ENCODE measurements around the gene SAMD1. TPM values are rescaled to one million over a fixed set of nuclear protein-coding genes. Genes with fewer than 3 reads are reported as not detected.

The SAMD1 gene
- total and polyA plus RNA-seq, 7 donors = 27.3 to 99.9 (median 40.3) TPM

DNA sequence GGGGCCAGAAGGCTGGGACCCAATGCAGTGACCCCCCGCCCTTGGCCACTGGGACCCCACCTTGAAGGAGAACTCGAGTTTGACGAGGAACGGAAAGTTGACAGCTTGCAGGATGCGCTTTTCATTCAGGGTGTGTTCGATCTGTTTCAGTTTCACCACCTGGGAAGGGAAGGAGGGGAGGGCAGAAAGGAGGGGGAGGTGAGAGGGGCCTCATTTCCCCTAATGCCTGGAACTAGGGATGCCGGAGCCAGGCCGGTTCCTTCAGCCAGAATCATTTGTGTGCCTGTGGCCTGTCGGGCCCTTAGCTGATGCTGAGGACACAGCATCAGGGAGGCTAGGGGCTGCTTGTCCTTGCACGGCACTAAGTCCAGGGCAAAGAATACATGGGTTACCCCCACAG, 12.2 kb upstream of the SAMD1 start:
- intact Hi-C loops (cut with DNase I) = no loop called here
- ATAC-seq (no peak), DNase-seq (no peak)
- H3K27me3 ChIP-seq (ENCODE audit: insufficient read depth in 3 of 3, low read length in 2 of 3) = no peaks in the 10 kb centered on the region
- peaks cover 3 to 97% of the 10 kb centered on the region in 2 donors for H3K36me3 ChIP-seq (ENCODE audit: insufficient read depth in 1 of 2, low read depth in 1 of 2)
- H3K9me3 ChIP-seq = no peaks in the 10 kb centered on the region
- TF ChIP-seq CTCF (IDR thresholded peaks at IDR 0.05) = no peak
- H3K27ac ChIP-seq = peak overlapping the region; percentile 27
- WGBS, 3 donors = 83 to 89% (median 85%) methylated on average over 10 of the region's 10 CpGs
- no peak overlapping the region for H3K4me3 ChIP-seq
- peaks cover 9% of the 10 kb centered on the region for H3K4me1 ChIP-seq

- Histone ChIP-seq H3K27me3 (ENCODE audit: insufficient read depth in 3 of 3, low read length in 2 of 3) (no peaks in the 10 kb centered on the region), H3K36me3 (ENCODE audit: insufficient read depth in 1 of 2, low read depth in 1 of 2) (peaks cover 3 to 98% of the 10 kb centered on the region in 2 donors), H3K4me3 (no peak overlapping the region), H3K27ac (peak overlapping the region; percentile 27), H3K4me1 (peaks cover 3% of the 10 kb centered on the region), H3K9me3 (no peaks in the 10 kb centered on the region)
- intact Hi-C loops (cut with DNase I) = no loop called here
- WGBS, 3 donors = 60 to 64% (median 62%) methylated on average over 11 of the region's 11 CpGs
- peak in 3 of 4 donors; percentile 17 to 23 (median 19) for ATAC-seq
- DNase-seq = no peak
- no peak for TF ChIP-seq CTCF (IDR thresholded peaks at IDR 0.05)
Measured at GRCh38 chr19:14102102-14102696, 11.6 kb upstream of the SAMD1 start.

GRCh38 chr19:14101003-14101545, 10.5 kb upstream of the SAMD1 start:
- no peak overlapping the region for H3K27ac ChIP-seq
- H3K36me3 ChIP-seq (ENCODE audit: insufficient read depth in 1 of 2, low read depth in 1 of 2) = peaks cover 3 to 98% of the 10 kb centered on the region in 2 donors
- no peak for DNase-seq

GRCh38 chr19:14097532-14098151, 7.1 kb upstream of the SAMD1 start:
- peak; percentile 23 to 52 (median 34) for ATAC-seq
- H3K9me3 ChIP-seq = peaks cover 10% of the 10 kb centered on the region
- intact Hi-C loops (cut with DNase I) = no loop called here
- H3K27ac ChIP-seq = no peak overlapping the region
- TF ChIP-seq CTCF (IDR thresholded peaks at IDR 0.05) = peak; percentile 18
- 73 to 78% (median 73%) methylated on average over 21 of the region's 21 CpGs for WGBS, 3 donors
- no peaks in the 10 kb centered on the region for H3K4me1 ChIP-seq
- H3K4me3 ChIP-seq = no peak overlapping the region
- H3K27me3 ChIP-seq (ENCODE audit: insufficient read depth in 3 of 3, low read length in 2 of 3) = no peaks in the 10 kb centered on the region
- peaks cover 3 to 70% of the 10 kb centered on the region in 2 donors for H3K36me3 ChIP-seq (ENCODE audit: insufficient read depth in 1 of 2, low read depth in 1 of 2)
- no peak for DNase-seq

More at GRCh38 chr19:14101003-14101545, 10.5 kb upstream of the SAMD1 start:
- H3K9me3 ChIP-seq = no peaks in the 10 kb centered on the region
- TF ChIP-seq CTCF (IDR thresholded peaks at IDR 0.05) = no peak
- H3K27me3 ChIP-seq (ENCODE audit: insufficient read depth in 3 of 3, low read length in 2 of 3) = no peaks in the 10 kb centered on the region
- no peak overlapping the region for H3K4me3 ChIP-seq
- WGBS, 3 donors = 95 to 97% (median 95%) methylated on average over 6 of the region's 6 CpGs
- H3K4me1 ChIP-seq = no peaks in the 10 kb centered on the region
- ATAC-seq = no peak
- intact Hi-C loops (cut with DNase I) = no loop called here
